Activated CD4-positive, CD25-positive, alpha-beta regulatory T cell treated with anti-CD3 and anti-CD28 coated beads, Interleukin-2, amount 50 U/mL, for 16 hours (primary cell): ENCODE measurements around the gene RBPMS2.

Experiments
- DNase-seq: peaks from one replicate; pipeline ENCODE4 v3.0.0-alpha.2; 2020; ENCODE audit warnings: low read depth, low spot score

The RBPMS2 gene

DNA sequence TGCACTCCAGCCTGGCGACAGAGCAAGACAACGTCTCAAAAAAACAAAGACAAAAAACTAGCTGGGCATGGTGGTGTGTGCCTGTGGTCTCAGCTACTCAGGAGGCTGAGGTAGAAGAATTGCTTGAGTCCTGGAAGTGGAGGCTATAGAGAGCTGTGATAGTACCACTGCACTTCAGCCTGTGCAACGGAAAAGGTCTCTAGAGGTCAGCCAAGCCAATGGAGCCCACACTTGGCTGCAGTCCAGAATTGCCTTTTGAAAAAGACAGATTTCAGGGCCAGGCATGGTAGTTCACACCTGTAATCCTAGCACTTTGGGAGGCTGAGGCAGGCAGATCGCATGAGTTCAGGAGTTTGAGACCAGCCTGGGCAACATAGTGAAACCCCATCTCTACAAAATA lies 8.4 kb upstream of the RBPMS2 start:
- no peak for DNase-seq

DNA sequence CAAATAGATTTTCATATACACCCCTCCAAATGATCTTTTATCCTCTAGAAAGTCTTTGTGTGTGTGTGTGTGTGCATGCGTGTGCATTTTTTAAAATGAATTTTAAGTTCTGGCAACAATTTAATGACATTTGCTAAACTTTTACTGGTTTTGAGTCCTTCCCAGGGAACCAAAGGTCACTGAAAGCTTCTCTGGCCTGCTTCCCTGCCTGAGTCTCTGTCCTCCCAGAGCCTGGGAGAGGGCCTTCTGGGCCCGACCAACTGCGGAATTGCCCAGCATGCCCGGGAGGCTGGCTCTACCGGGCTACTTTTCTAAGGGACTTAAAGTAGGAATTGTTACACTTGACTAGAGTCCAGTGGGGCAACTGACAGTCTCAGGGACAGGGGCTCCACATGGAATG lies 7.4 kb upstream of the RBPMS2 start:
- no peak for DNase-seq

DNA sequence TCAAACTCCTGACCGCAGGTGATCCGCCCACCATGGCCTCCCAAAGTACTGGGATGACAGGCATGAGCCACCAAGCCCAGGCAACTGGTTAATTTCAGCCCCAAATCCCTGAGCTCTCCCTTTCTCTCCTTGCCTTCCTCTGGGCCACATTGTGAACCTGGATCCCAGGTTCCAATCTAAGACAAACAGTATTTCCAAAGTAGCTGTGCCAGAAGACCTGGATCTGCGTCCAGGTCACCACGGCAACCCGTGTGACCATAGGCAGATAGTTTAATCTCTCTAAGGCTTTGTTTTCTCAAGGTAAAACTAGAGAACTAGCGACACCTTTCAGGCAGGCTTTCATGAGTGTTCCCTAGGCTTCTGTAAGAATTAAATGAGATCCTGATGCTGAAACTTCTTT lies 5.9 kb upstream of the RBPMS2 start:
- DNase-seq: no peak

DNA sequence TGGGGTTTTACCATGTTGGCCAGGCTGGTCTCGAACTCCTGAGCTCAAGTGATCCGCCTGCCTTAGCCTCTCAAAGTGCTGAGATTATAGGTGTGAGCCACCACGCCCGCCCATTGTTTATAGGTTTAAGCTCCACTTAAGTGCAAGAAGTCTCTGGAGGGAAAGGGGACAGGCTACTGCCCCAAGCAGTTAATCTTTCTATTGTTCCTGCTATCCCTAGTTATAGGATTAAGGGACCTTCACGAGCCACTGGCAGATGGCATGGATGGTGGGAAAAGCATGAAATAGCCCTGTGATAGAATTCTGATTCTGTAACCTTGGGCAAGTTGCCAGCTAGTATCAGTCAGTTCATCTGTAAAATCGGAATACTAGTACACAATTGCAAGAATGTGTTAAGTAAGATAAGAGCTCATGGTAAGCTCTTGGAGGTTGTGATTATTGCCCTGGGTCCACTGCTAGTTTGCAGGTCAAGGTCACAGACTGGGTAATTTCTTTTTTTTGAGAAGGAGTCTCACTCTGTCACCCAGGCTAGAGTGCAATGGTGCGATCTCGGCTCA lies 5.3 kb upstream of the RBPMS2 start:
- no peak for DNase-seq

DNA sequence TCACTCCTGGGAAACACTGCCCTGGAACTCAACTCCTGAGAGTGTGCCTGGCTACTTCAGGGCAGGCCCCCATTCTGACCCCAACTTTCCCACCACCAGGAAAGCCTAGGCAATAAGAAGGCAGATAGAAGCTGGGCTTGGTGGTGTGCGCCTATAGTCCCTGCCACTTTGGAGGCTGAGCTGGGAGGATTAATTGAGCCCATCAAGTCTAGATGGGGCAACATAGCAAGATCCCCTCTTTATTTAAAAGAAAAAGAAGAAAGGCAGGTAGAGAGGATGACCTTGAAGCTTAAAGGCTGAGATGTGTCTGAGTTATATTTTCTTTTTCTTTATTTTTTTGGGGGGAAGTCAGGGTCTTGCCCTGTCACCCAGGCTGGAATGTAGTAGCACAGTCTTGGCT lies 4.2 kb upstream of the RBPMS2 start:
- DNase-seq: no peak

DNA sequence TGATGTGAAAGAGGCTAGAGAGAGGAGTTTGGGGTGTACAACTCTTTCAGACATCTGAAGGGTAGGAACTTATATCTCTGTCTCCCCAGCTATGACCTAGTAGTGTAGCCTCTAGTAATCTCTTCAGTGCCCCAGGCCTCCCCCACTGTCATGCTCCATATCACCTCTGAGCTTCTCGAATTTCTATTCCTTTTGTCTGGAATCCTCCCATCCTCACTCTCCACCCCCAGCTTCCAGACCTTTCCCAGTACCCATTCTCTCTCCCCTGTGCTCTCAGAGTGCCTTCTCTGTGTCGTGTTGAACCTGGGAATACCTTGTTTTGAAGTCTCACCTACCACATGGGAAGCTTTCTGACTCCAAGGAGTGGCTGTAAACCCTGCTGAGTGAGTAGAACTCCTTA lies 3.6 kb upstream of the RBPMS2 start:
- DNase-seq: no peak

DNA sequence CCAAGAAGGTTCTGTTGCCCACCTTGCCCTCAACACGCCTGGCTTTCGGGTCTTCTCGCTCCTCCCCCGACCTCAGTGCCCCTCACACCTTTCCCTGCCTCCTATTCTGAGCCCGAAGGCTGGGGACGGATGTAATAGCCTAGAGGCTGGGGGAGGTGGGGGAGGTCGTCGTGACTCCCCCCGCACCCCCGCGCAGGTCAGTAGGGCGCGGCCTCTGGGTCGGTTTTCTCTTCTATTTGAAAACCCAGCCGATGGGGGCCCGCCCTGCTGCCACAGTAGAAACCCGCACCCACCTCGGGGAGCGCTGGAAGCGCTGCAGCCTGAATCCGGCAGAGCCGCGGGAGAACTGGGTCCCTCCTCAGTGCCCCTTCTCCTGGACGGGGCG lies 1.0 kb upstream of the RBPMS2 start:
- no peak for DNase-seq

DNA sequence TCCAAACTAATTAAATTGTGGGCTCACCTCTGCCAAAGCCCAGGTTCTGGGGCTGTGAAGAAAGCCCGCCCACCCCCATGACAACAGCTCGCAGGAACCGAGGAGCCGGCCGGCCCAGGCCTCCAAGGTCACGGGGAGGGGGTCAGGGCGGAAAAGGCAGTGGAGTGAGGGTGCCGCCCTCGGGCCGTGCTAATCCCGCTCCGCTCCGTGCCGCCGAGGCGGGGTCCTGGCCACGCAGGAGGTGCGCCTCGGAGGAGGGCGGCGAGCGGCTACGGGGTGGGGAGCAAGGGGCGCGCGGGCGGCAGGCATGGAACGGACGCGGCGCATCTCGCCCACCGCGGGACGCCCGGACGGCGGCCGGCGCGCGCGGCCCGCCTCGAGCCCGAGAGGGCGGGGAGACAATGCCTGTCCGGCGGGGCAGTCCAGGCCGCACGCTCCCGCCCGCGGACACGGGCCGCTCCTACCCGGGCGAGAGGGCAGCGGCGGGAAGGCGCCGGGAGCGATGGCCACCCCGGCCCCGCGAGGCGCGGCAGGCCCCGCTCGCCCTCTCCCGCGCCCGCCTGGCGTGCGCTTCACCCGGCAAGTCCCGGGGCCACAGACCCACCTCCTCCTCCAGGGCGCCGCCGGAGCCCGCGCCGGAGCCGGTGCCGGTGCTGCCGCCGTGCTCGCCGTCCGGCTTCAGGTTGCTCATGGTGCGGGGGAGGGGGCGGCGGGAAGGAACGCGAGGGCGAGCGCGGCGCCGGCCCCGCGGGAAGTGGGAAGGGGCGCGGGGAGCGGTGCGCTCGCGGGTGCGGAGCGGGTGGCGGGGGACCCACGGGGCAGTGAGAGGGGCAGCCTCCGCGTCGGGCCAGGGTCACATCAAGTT lies 528 bp downstream of the RBPMS2 start:
- no peak for DNase-seq

DNA sequence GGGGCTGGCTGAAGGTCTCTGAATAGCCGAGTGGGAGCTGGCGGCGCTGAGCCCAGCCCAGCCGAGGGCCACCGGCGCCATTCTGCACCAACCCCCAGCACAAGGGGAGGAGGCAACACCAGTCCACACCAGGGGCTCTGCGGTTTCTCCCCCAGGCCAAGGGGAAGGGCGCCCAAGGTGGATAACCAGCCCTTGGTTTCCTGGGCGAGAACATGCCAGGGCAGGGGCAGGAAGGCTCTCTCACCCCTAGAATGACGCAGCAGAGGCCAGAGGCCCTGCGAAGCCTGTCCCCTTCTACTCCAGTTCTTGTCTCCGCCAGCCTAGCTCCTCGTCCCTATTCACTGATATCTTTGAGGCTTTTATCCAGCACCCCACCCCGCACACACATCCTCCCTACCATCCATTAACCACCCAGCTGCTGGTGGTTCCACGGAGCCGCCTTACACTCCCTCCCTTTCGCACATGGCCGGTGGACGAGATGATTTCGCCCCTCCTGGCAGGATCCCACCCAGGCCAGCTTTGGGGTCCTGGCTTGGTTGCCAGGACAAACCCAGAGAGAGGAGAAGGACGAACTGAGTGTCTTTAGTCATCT lies 1.3 kb downstream of the RBPMS2 start:
- DNase-seq: no peak

DNA sequence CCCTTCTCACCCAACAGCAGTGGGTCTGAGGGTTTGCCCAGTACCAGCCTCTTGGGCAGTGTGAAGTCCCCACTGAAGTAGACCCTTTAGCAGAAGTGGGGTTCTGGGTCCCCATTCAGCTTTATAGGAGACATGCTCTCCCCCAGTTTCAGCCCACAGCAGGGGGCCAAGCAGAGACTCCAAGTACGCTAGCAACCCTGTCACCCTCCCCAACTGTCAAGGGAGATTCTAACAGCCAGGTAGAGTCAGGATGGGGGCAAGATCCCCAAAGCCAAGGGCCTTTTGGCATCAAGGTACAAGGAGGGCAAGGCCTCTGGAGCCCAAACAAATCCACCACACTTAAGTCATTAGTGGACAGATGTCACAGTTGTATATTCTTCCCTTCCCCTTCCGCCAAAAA lies 1.8 kb downstream of the RBPMS2 start:
- DNase-seq: no peak

DNA sequence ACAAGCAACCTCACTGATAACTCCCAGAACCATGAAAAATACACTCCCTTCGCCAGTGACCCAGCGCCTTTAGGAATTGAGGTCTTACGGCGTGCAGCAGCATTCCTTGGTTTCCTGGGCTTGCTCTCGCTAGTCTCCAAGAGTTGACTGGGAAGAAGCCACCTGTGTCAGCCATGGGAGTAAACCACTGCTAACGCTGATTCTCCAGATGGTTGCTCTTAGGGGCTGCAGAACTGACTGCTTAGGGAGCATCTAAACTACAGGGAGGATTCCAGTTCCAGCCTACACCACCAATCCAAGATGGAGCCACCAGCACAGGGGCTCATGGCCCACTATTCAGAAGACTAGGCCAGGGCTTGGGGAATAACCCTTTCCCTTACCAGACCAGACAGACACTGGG lies 2.4 kb downstream of the RBPMS2 start:
- no peak for DNase-seq

DNA sequence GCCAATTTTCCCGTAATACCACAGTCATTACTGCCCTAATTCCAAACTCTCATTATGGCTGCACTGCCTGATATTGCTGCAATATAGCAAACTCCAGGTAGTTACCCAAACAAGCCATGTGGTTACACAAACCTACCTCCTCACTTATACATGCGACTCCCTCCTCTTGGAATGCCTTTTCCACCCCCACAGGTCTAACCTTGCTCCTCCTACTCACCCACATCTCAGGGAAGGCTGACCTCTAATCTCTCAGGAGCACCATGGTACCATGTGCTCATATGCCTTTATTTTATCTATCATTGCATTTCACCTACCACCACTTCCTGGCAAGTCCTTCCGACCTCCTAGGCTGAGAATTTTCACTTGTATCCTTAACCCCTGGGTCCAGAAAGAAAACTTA lies 2.9 kb downstream of the RBPMS2 start:
- no peak for DNase-seq

DNA sequence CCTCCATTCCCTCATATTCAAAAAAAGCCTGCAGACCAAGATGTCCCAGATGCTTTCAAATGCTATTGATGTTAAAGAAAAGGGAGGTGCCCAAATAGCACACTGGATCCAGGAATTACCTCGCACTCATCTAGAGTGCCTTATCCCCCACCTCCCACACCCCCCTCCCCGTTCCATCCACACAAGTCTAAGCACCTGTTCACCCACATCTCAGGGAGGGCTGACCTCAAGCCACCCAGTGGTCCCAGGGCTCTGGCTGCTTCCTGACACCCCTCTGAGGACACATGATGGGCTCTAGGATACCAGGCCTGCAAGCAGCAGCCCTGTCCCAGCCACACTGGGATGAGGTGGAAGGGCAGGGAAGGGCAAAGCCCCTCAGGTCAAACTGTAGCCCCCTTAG lies 4.8 kb downstream of the RBPMS2 start:
- no peak for DNase-seq

DNA sequence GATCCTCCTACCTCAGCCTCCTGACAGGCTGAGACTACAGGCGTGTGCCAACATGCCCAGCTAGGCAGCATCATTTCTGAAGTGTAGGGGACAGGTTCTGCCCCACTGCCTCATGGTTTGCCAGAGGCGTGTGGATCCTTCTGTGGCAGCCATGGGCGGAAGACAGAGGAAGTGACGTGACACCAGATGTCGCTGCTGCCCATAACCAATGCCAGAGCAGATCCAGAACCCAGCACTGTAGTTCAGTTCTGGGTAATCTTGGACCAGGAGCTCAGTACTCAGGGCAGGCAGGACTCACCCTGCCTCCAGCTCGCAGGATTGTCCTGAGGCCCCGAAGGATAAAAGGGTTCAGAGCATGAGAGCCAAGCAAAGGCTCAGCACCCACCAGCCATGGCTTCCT lies 8.2 kb downstream of the RBPMS2 start:
- DNase-seq: no peak

DNA sequence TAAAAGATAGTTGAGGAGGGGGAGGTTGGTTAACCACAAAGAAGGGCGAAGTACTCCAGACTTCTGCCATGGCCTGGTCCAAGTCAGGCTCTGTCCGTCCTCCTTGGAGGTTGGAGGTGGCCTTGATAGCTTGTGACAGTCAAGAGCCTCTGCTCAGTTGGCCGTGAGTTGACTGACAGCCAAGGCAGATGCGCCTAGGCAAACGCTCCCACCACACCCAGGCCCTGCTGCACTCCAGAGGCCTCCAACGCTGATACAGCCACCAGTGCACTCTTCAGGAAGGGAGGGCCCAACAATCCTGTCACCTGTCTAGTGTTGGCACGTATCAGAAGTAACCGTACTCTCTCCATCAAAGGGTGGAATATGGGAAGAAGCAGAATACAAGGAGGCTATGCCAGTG lies 9.3 kb downstream of the RBPMS2 start:
- DNase-seq: no peak

DNA sequence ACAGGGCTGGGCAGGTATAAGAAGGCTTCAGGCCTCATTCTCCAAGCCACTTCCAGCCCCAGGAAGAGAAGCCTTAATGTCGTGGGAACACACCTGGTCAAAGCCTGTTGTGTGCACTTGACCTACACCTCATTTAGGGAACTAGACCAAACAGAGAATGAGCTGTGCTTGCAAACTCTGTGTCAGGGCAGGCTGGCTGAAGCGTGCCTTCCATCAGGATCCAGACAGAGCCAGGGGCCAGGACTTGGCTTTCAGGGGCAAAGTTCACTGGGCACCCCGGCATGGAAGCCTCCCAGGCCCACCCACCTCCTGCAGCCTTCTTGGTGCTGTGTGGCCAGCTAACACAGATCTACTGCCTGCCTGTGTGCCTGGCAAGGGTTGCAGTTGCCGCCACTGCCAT lies 11.5 kb downstream of the RBPMS2 start:
- DNase-seq: no peak

DNA sequence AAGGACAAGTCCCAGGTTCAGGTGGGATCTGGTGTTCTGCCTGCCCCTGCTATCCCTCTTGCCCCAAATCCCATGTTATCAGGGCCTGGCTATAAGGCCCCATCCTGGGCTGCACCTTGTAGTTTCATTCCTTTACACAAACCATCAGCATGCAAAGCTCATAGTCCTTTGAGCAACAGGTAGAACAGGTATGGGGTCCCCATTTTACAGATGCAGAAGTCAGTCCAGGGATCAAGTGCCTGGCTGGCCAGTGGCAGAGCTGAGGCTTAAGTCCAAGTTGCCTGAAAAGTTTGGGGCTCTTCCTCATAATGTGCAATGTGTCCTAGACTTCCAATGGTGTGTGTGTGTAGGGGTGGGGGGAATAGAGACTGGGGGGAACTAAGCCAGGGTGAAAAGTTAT lies 11.9 kb downstream of the RBPMS2 start:
- DNase-seq: no peak

DNA sequence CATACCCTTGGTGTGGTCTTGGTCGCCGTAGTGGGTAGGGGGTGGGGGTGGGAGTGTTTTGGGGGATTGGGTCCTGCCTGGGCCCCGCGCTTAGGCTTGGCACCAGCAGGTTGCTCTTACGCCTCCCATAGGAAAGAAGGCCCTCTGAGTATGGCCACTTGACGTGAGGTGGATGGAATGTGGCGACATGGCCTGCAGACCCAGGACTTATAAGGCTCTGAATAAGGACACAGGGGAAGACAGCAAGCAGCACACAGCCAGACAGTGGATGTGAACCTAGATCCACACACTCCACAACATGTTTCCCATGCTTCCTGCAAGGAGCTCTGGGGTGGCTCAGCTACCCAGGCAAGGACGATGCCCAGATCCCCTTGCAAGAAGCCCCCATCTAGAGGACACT lies 12.4 kb downstream of the RBPMS2 start:
- no peak for DNase-seq

DNA sequence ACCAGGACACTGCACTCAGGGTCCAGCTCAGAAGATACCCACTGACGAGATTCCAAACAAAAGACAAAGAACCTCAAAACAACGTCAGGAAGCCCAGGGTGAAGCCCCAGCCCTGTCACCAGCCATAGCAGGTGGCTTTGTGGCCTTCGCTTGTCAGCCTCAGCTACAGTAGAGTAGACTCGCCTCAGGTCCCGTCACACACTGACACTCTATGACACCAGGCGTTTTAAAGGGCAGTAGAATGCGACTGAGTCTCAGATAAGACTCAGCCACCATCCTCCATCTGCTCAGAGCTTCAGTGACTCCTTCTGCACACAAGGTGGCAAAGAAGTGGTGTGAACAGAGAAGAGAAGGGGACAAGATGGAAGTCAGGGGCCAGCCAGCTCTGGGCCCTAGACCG lies 12.8 kb downstream of the RBPMS2 start:
- no peak for DNase-seq

DNA sequence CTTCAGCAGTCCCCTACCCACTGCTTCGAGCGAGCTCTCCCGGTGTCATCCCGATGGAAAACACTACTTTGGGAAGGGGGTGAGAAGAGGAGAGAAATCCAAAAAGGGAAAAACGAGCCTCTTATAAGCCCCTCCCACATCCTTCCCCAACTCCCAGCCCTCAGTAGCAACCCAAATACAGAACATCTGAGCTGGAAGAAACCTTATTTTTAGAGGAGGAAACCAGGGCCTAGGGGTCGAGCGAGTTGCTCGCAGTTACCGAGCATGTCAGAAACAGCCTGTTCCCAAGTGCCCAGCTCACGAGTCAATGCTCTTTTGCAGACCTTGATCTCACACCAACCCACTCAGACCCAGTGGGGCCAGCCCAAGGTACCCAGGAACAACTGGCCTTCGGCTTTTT lies 14.2 kb downstream of the RBPMS2 start:
- no peak for DNase-seq

DNA sequence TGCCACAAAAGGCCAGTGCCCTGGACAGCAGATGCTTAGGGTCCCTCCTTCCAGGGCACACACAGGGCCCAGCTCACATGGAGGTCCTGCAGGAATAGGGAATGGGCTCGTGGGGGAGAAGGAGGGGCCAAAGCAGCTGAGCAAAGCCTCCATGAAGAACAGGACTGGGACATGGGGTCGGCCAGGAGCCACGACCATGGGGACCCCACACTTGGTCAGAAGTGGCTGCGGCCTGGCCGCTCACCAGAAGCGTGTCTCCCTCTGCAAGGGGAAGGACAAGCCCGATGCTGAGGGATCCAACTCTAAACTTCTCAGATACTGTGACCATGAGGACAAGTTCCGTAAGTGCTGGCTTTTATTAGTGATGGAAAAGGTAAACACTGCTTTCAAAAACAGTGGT lies 15.3 kb downstream of the RBPMS2 start:
- DNase-seq: no peak

DNA sequence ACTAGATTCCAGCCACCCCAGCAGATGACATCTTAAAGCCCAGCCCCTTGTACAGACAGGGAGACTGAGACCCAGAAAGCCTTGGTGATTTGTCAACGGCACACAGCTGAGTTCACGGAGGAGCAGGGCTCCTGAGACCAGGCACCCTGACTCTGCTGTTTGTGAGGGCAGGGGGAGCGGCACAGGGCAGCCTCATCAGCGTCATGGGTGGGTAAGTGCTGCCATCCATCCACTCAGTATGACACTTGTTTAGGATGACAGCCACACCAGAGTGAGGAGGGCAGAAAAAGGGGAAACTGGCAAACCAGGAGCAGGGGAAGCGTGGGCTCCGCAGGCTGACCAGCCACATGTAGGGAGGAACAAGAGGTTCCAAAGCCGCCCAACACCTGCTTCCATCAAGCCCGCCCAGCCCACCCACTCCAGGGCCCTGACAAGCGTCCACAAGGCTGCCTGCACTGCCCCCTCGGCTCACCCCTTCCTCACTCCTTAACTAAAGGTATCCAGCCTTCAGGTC lies 19.9 kb downstream of the RBPMS2 start:
- DNase-seq: no peak
